OCI-LY7 (cell line): ENCODE measurements around the gene TPP1. TPM values are rescaled to one million over a fixed set of nuclear protein-coding genes. Genes with fewer than 3 reads are reported as not detected.

Source experiments
- BruUV-seq: library from RNA; stranded (reverse); fragments of 400-500 nt; replicated peaks from 2 replicates; lab custom pipeline; 2021; lab: Mats Ljungman, UMichigan
- CTCF ChIA-PET: fragments of 300-600 bp; sonication (Branson Sonifier 250); formaldehyde crosslinking; loops from one replicate; lab custom pipeline; 2022; ENCODE audit warnings: antibody characterized with exemption; ENCODE audit not compliant: unreplicated experiment; lab: Charles Lee
- POLR2A ChIA-PET: fragments of 300-600 bp; sonication (Branson Sonifier 250); formaldehyde crosslinking; loops from one replicate; lab custom pipeline; 2022; ENCODE audit warnings: antibody characterized with exemption; lab: Charles Lee
- DNase-seq: peaks from one replicate; pipeline ENCODE4 v3.0.0-alpha.2; 2015; ENCODE audit warnings: low spot score
- H2AFZ ChIP-seq: fragments of 200-600 bp; sonication (generic), shearing (Covaris generic); 2 replicates; pipeline ENCODE4 v1.6.1; 2014; ENCODE audit warnings: mild to moderate bottlenecking, antibody characterized with exemption, low read length, moderate library complexity
- H3K27ac ChIP-seq: fragments of 200-600 bp; sonication (generic); 2 replicates; pipeline ENCODE4 v1.5.1; 2014; ENCODE audit warnings: mixed run types, low read depth, mild to moderate bottlenecking, moderate library complexity, low read length, inconsistent platforms; ENCODE audit not compliant: poor library complexity, severe bottlenecking
- H3K36me3 ChIP-seq: fragments of 200-600 bp; sonication (generic); 2 replicates; pipeline ENCODE4 v1.6.1; 2014; ENCODE audit warnings: mild to moderate bottlenecking, antibody characterized with exemption, low read length, moderate library complexity, mixed read lengths; ENCODE audit not compliant: insufficient read depth
- H3K4me1 ChIP-seq: fragments of 200-600 bp; sonication (generic); 2 replicates; pipeline ENCODE4 v1.5.1; 2014; ENCODE audit warnings: mild to moderate bottlenecking, low read length; ENCODE audit not compliant: insufficient read depth, poor library complexity, severe bottlenecking
- H3K4me2 ChIP-seq: fragments of 200-600 bp; sonication (generic); 2 replicates; pipeline ENCODE4 v1.6.1; 2014; ENCODE audit warnings: mild to moderate bottlenecking, low read length
- H3K4me3 ChIP-seq: fragments of 200-600 bp; sonication (generic); 2 replicates; pipeline ENCODE4 v1.5.1; 2014; ENCODE audit warnings: mild to moderate bottlenecking, low read depth, low read length; ENCODE audit not compliant: poor library complexity, severe bottlenecking
- H3K79me2 ChIP-seq: fragments of 200-600 bp; sonication (generic); 2 replicates; pipeline ENCODE4 v1.6.1; 2016; ENCODE audit warnings: low read depth, mild to moderate bottlenecking, low read length, moderate library complexity, mixed read lengths; ENCODE audit not compliant: insufficient read depth
- H3K9me2 ChIP-seq: fragments of 200-600 bp; sonication (generic); 2 replicates; pipeline ENCODE4 v1.6.1; 2016; ENCODE audit warnings: mild to moderate bottlenecking, low read length, mixed read lengths; ENCODE audit not compliant: insufficient read depth
- H3K9me3 ChIP-seq: fragments of 200-600 bp; sonication (generic); 2 replicates; pipeline ENCODE4 v1.6.1; 2014; ENCODE audit warnings: mild to moderate bottlenecking, mixed run types, low read length, mixed read lengths
- H4K20me1 ChIP-seq: fragments of 200-600 bp; sonication (generic); 2 replicates; pipeline ENCODE4 v1.6.1; 2014; ENCODE audit warnings: mild to moderate bottlenecking, antibody characterized with exemption, low read length, moderate library complexity, mixed read lengths; ENCODE audit not compliant: insufficient read depth
- EZH2phosphoT487 ChIP-seq: fragments of 200-600 bp; sonication (generic); IDR thresholded peaks from 2 replicates; pipeline ENCODE4 v1.6.1; 2018; ENCODE audit warnings: low read depth, borderline replicate concordance, mild to moderate bottlenecking, mixed run types, antibody characterized with exemption, low read length, moderate library complexity, mixed read lengths
- intact Hi-C: fragments of 100-400 bp; cut with micrococcal nuclease; formaldehyde crosslinking; loops from one replicate; pipeline ENCODE4 v1.10.0; 2022; ENCODE audit not compliant: unreplicated experiment
- total RNA-seq, 2 experiments: library from RNA; depleted of rRNA in 1 of 2; stranded (reverse); fragments of >200 nt in 1 of 2; shearing (Covaris generic) in 1 of 2; gene quantifications; 2 replicates each; pipeline ENCODE4 v1.2.3, GENCODE V29; 2014 to 2022
- TF ChIP-seq, protein P1 (sequence below): fragments of 200-600 bp; sonication (generic); conservative IDR thresholded peaks from 2 replicates; pipeline ENCODE4 v1.5.1; 2014; ENCODE audit warnings: mild to moderate bottlenecking, antibody characterized with exemption, low read length, moderate library complexity, mixed read lengths

The TPP1 gene
- total RNA-seq, 2 experiments from 2014 or later: 16.6 to 41.1 TPM

DNA sequence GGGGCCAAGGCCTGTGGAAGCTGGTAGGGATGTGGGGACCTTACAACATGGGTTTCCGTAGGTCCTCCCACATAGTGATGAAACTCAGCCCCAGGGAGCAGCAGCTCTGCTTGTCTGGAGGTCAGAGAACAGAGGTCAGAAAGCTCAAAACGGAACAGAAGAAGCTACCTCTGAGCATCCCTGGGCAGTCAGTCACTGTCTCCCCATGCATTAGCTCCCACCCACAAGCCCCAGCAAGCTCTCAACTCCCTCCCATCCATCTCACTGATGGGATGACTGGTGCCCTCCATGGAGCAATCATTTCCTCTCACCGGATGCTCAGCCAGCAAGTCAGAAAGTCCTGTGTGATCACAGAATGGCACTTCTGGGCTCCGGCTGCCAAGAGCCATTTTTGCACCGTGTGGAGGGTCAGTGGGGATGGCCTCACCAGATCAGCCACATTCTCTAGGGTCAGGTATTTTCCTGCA lies 1.9 kb downstream of the TPP1 start:
- TF ChIP-seq EZH2phosphoT487: no peak
- TF ChIP-seq, protein P1, sequence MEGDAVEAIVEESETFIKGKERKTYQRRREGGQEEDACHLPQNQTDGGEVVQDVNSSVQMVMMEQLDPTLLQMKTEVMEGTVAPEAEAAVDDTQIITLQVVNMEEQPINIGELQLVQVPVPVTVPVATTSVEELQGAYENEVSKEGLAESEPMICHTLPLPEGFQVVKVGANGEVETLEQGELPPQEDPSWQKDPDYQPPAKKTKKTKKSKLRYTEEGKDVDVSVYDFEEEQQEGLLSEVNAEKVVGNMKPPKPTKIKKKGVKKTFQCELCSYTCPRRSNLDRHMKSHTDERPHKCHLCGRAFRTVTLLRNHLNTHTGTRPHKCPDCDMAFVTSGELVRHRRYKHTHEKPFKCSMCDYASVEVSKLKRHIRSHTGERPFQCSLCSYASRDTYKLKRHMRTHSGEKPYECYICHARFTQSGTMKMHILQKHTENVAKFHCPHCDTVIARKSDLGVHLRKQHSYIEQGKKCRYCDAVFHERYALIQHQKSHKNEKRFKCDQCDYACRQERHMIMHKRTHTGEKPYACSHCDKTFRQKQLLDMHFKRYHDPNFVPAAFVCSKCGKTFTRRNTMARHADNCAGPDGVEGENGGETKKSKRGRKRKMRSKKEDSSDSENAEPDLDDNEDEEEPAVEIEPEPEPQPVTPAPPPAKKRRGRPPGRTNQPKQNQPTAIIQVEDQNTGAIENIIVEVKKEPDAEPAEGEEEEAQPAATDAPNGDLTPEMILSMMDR: no peak
- Histone ChIP-seq H3K4me3 (no peak overlapping the region), H4K20me1 (no peaks in the 10 kb centered on the region), H3K9me3 (no peaks in the 10 kb centered on the region), H3K27ac (no peak overlapping the region), H2AFZ (no peak overlapping the region), H3K9me2 (no peaks in the 10 kb centered on the region), H3K4me1 (peaks cover 41% of the 10 kb centered on the region), H3K4me2 (peak overlapping the region; percentile 95; the same call in 1 of the 2 replicates), H3K36me3 (peaks cover 5% of the 10 kb centered on the region; the same call in 1 of the 2 replicates), H3K79me2 (no peaks in the 10 kb centered on the region; the same call in 1 of the 2 replicates)
- POLR2A ChIA-PET: interaction anchor here (0.6 to 2.5 kb wide), 3 partner anchors 10 to 127 kb away, joined by 3 to 13 read pairs (median 5); no protein-coding TSS in a partner anchor
- intact Hi-C loops: no loop called here
- no TSS peak for BruUV-seq
- DNase-seq: no peak
- CTCF ChIA-PET: no interaction called here

DNA sequence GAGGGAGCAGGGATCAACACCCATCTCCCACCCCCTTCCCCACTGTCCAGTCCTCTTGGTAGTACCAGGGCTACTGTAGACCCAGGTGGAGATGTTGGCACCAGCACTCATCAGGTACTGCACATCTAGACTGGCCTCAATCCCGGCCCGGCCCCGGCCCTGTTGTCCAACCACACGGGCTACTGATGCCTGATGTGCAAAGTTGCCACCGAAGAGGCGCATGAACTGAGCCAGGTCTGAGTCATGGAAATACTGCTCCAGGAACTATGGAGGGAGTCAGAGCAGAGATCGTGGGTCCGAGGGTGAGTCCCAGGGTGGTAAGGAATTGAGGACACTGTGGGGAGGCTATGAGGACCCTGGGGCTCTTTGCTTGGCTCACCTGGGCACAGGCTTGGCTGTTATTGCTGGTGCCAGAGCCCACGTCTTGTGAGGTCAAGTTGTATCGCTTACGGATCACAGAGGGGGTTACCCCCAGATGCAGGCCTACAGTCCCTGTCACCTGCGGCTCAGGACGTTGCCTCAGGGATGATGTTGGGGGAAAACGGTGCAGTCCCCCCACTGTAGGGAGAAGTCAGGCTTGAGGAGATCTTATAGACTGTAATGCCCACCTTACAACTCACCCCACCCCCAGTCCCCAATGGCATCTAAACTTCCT lies 2.5 kb downstream of the TPP1 start:
- H3K79me2 ChIP-seq: no peaks in the 10 kb centered on the region; the same call in 1 of the 2 replicates
- H4K20me1 ChIP-seq: no peaks in the 10 kb centered on the region
- intact Hi-C loops: no loop called here
- no peaks in the 10 kb centered on the region for H3K9me2 ChIP-seq
- TF ChIP-seq, protein P1: no peak
- peaks cover 5% of the 10 kb centered on the region; the same call in 1 of the 2 replicates for H3K36me3 ChIP-seq
- no peak overlapping the region for H3K4me2 ChIP-seq
- BruUV-seq: no TSS peak
- no peak overlapping the region for H3K4me3 ChIP-seq
- no peak overlapping the region for H3K27ac ChIP-seq
- no peak overlapping the region for H2AFZ ChIP-seq
- no peak for DNase-seq
- H3K4me1 ChIP-seq: peaks cover 35% of the 10 kb centered on the region
- H3K9me3 ChIP-seq: no peaks in the 10 kb centered on the region
- ChIA-PET POLR2A (interaction anchor here (0.7 to 0.8 kb wide), 2 partner anchors 14 to 27 kb away, joined by 3 to 5 read pairs; no protein-coding TSS in a partner anchor), CTCF (no interaction called here)
